Lower leg skin (tissue), 3 donors: ENCODE results near the gene PRR5.

Experiments used
- CTCF ChIP-seq, 3 donors: fragments of 450-650 bp; IDR thresholded peaks; one replicate each; pipeline ENCODE4 v1.5.1; 2016; ENCODE audit warnings: antibody characterized with exemption in 3 of 3, mild to moderate bottlenecking in 3 of 3, moderate library complexity in 2 of 3
- POLR2A ChIP-seq, 2 donors: fragments of 450-650 bp; IDR thresholded peaks; one replicate each; pipeline ENCODE4 v1.6.1; 2016 to 2017; ENCODE audit warnings: antibody characterized with exemption in 2 of 2, mild to moderate bottlenecking in 1 of 2, moderate library complexity in 1 of 2

GRCh38 chr22:44775862-44776261 lies 73.9 kb downstream of the PRR5 start:
- TF ChIP-seq CTCF (IDR thresholded peaks at IDR 0.05) (no peak), POLR2A (IDR thresholded peaks at IDR 0.05) (no peak)
